Kidney (tissue), 14 donors: ENCODE data around the gene CD83. TPM values are rescaled to one million over a fixed set of nuclear protein-coding genes. Genes with fewer than 3 reads are reported as not detected.

Experiments
- DNase-seq, 5 donors: peaks; one replicate each; pipeline ENCODE4 v3.0.0-alpha.2; 2013 to 2020
- FAIRE-seq: peaks from 2 replicates; lab custom pipeline; 2012; peaks lifted over from hg19 to GRCh38; lab: Jason Lieb, UNC
- H3K27ac ChIP-seq, 2 donors: one replicate each; pipeline ENCODE4 v1.7.0; 2013; ENCODE audit warnings: low read depth in 2 of 2, low read length in 2 of 2, inconsistent platforms in 1 of 2
- H3K27me3 ChIP-seq: one replicate; pipeline ENCODE4 v1.7.1; 2013; ENCODE audit warnings: low read length, inconsistent platforms; ENCODE audit not compliant: control insufficient read depth, insufficient read depth
- H3K36me3 ChIP-seq, 3 donors: one replicate each; pipeline versions ENCODE4 v1.7.0 to v1.7.1; 2013; ENCODE audit warnings: low read length in 3 of 3, control low read depth in 1 of 3, inconsistent platforms in 1 of 3; ENCODE audit not compliant: insufficient read depth in 3 of 3, control insufficient read depth in 2 of 3
- H3K4me1 ChIP-seq, 3 donors: one replicate each; pipeline versions ENCODE4 v1.7.0 to v1.7.1; 2013; ENCODE audit warnings: low read length in 3 of 3, inconsistent platforms in 1 of 3, low read depth in 1 of 3; ENCODE audit not compliant: control insufficient read depth in 2 of 3, insufficient read depth in 2 of 3
- H3K4me3 ChIP-seq, 3 donors: one replicate each; pipeline versions ENCODE4 v1.7.0 to v1.8.1; 2013; ENCODE audit warnings: low read length in 3 of 3, control low read depth in 1 of 3, inconsistent platforms in 1 of 3
- H3K9ac ChIP-seq, 3 donors: one replicate each; pipeline versions ENCODE4 v1.7.0 to v1.7.1; 2013; ENCODE audit warnings: low read length in 3 of 3, control low read depth in 1 of 3, inconsistent platforms in 1 of 3
- H3K9me3 ChIP-seq, 3 donors: one replicate each; pipeline versions ENCODE4 v1.7.0 to v1.7.1; 2013; ENCODE audit warnings: low read length in 3 of 3, control low read depth in 1 of 3, inconsistent platforms in 1 of 3; ENCODE audit not compliant: control insufficient read depth in 2 of 3, insufficient read depth in 1 of 3
- CTCF ChIP-seq: IDR thresholded peaks from 3 replicates; pipeline ENCODE4 v1.5.1; 2012; ENCODE audit warnings: mild to moderate bottlenecking, moderate library complexity, borderline replicate concordance; ENCODE audit not compliant: insufficient read depth; ENCODE audit errors: extremely low read depth
- intact Hi-C: fragments of 100-400 bp; cut with DNase I; formaldehyde crosslinking; loops from one replicate; pipeline ENCODE4 v1.11.1; 2022
- polyA plus RNA-seq: library from polyadenylated mRNA; stranded (reverse); fragments of 350-450 nt; fragmentation: Illumina TruSeq; extraction: RNeasy Lipid Tissue Mini Kit (QIAGEN cat#74804); gene quantifications from one replicate; pipeline ENCODE4 v1.2.3, GENCODE V29; 2014; ENCODE audit warnings: low read depth, low replicate concordance; ENCODE audit not compliant: insufficient read depth
- total RNA-seq: library from RNA; stranded (reverse); fragmentation: NEBNext Ultra II Directional; extraction: Animal tissue kit (Norgen Biotek cat#: 25700); gene quantifications from one replicate; pipeline ENCODE4 v1.2.1, GENCODE V29; 2021
- donor health status: control.
- donor health status: control.
- donor health status: control.
- donor health status: control.
- donor health status: control.
- donor health status: DM: yes; HTN: yes; CAD: no.
- donor health status: Normal renal cell carcinoma (clear cell type).

CD83 gene
- total and polyA plus RNA-seq, 2 donors from 2014 or later = 4.0 to 15.4 TPM

- Histone ChIP-seq H3K36me3 (no peaks in the 10 kb centered on the region), H3K27me3 (no peaks in the 10 kb centered on the region), H3K4me1 (no peaks in the 10 kb centered on the region), H3K27ac (no peak overlapping the region), H3K9ac (no peak overlapping the region), H3K4me3 (no peak overlapping the region), H3K9me3 (no peaks in the 10 kb centered on the region)
- TF ChIP-seq CTCF = no peak
- no peak for DNase-seq
- intact Hi-C loops = no loop called here
- FAIRE-seq = no peak
Observed at GRCh38 chr6:14100138-14100537, 17.4 kb upstream of the CD83 start.

GRCh38 chr6:14100966-14101365 lies 16.6 kb upstream of the CD83 start:
- Histone ChIP-seq H3K36me3 (no peaks in the 10 kb centered on the region), H3K4me3 (no peak overlapping the region), H3K9me3 (no peaks in the 10 kb centered on the region), H3K9ac (no peak overlapping the region), H3K4me1 (no peaks in the 10 kb centered on the region), H3K27me3 (no peaks in the 10 kb centered on the region), H3K27ac (no peak overlapping the region)
- intact Hi-C loops = no loop called here
- FAIRE-seq (no peak), DNase-seq (no peak)
- no peak for TF ChIP-seq CTCF

GRCh38 chr6:14102383-14102782 lies 15.2 kb upstream of the CD83 start:
- H3K9ac ChIP-seq = no peak overlapping the region
- H3K27me3 ChIP-seq = no peaks in the 10 kb centered on the region
- no peak for TF ChIP-seq CTCF
- H3K4me3 ChIP-seq = no peak overlapping the region
- H3K36me3 ChIP-seq = no peaks in the 10 kb centered on the region
- H3K27ac ChIP-seq = no peak overlapping the region
- FAIRE-seq (no peak), DNase-seq (no peak)
- no peaks in the 10 kb centered on the region for H3K4me1 ChIP-seq
- intact Hi-C loops = no loop called here
- H3K9me3 ChIP-seq = peaks cover 0 to 9% (median 0%) of the 10 kb centered on the region in 3 donors

- H3K9ac ChIP-seq = no peak overlapping the region
- DNase-seq (no peak), FAIRE-seq (no peak)
- H3K27ac ChIP-seq = no peak overlapping the region
- no peaks in the 10 kb centered on the region for H3K27me3 ChIP-seq
- TF ChIP-seq CTCF = no peak
- peaks cover 0 to 10% (median 0%) of the 10 kb centered on the region in 3 donors for H3K9me3 ChIP-seq
- intact Hi-C loops = no loop called here
- no peaks in the 10 kb centered on the region for H3K36me3 ChIP-seq
- no peaks in the 10 kb centered on the region for H3K4me1 ChIP-seq
- H3K4me3 ChIP-seq = no peak overlapping the region
Observed at GRCh38 chr6:14105547-14105946, 12.0 kb upstream of the CD83 start.
